ENCODE measurements around the gene DAO.
"Not testable (repeated sequence)": the region's sequence is repeated elsewhere in the genome, so short reads cannot be mapped to it uniquely, and the experiment has no call there.

Gene DAO

DNA sequence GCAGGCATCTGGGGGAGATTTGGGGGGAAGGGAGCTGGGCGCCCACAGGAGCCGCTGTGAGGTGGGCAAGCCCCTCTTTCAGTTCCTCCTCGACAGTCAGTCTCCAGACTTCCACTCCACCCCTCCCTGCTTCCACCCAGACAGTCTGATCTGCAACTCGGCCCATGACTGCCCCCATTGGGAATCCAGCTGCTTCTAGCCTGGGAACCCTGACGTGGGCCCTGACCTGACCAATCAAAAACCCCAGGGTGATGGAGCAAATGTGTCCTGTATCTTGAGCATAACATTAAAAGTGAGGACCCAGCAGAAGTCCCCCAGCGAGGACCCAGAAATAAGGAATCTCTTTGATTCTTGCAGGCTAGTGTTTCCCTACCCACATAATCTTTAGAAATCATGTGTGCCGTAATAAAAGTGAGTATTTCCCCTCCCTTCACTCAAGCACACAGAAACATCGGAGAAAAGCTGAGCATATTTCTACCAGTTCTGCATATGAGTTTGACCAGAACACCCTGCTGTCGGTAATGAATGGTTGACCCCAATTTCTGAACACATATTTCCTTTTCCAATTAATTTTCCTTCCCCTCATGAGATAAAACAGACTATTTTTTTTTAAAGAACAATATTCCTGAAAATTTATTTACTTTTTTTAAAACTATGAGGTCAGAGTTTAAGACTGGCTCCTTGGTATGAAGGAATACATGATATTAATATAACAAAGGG, 28.9 kb upstream of the DAO start:
- DNase-seq (ENCODE audit: low read depth) = no peak

DNA sequence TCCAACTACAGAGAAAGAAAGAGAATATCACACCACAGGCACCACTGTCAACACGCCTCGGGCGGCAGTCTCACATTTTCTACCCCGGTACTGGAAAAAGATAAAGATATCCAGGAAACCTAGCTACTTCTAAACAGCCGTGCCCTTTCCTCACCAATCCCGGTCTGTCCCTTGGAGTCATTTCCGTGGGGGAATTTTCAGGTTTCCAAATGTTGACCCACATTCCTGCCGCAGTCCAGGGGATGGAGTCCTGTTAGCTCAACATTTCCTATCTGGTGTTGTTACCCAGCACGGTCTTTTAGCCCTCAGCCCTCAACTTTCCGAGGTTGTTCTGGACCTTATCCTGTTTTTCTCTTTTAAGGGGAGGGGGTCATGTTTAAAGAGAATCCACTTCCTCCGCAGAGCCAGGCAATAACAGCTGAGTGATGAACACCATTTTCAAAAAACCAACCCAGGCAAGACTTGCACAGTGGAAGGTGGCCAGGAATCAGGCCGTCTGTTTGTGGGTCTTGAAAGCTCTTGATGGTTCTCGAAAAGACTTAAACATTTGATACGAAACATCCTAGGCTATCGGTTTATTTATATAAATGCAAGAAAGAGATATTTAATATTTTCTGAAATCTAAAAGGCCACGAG, 27.1 kb upstream of the DAO start:
- no peak for DNase-seq (ENCODE audit: low read depth)

DNA sequence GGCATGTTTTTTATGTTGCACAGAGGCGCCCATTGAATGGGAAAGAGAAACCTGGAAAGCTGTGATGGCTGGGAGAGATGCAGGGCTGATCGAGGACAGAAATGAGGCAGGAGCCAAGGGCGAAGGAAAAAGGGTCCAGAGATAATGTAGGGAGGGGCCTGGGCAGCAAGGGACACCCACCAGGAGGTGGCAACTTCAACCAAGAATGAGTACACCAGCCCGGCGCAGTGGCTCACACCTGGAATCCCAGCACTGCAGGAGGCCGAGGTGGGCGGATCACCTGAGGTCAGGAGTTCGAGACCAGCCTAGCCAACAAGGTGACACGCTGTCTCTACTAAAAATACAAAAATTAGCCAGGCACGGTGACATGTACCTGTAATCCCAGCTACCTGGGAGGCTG, 26.5 kb upstream of the DAO start:
- no peak for DNase-seq (ENCODE audit: low read depth)

- DNase-seq (ENCODE audit: low read depth) = no peak
These were observed 25.9 kb upstream of the DAO start for GRCh38 chr12:108853981-108854446.

GRCh38 chr12:108854451-108855283, 25.2 kb upstream of the DAO start:
- no peak for DNase-seq (ENCODE audit: low read depth)

- DNase-seq (ENCODE audit: low read depth) = no peak
These were observed 24.4 kb upstream of the DAO start for GRCh38 chr12:108855284-108856169.

DNA sequence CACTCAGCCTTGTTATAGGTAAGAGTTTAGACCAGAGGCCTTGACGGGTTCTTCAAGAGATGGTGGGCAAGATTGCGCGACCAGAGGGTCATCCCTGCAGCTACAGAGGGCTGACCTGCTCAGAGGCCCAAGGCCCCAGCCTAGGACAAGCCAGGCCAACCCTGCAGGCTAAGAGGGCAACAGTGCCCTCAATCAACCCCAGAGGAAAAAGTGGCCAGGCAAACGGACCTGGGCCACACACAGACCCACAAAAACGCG, 23.8 kb upstream of the DAO start:
- DNase-seq (ENCODE audit: low read depth) = no peak

DNA sequence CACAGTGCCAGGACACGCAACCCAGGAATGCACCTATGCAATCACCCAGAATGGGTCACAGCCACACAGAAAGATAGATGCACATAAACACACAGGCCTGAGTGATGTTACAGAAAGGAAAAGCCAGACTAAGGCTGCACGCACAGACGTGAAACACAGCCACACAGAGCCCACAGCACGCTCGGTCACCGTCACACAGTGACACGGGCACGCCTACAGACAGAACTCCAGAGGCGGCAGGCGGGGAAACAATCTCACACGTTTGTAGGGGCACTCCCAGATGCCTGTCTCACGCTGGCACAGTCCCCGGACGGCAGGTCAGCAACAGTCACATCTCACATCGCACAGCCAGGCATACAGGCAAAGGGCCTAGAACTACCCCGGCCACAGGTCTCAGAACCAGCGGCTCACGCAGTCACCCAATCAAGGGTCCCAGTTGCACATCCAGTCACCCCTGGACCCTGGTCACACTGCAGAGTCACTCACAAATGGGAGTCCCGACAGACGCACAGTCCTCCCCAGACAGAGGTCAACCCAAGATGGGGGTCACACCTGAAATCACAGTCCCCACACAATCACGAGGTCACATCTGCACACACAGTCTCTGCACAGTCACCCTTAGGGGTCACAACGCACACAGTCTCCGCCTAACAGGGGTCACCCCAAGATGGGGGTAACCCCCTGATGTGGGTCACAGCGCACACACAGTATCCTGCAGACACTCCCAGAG, 23.3 kb upstream of the DAO start:
- DNase-seq (ENCODE audit: low read depth) = peak; percentile 51

DNA sequence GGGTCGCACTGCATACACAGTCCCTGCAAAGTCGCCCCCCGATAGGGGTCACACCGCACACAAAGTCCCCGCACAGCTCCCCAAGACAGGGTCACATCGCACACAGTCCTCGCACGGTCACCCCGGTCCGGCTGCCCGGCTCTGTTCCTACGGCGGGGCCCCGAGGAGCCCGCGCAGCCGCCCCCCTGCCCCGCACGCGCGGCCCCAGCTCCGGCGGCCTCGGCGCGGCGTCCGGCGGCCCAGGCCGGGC, 22.8 kb upstream of the DAO start:
- no peak for DNase-seq (ENCODE audit: low read depth)

- DNase-seq (ENCODE audit: low read depth) = no peak
These were observed 21.4 kb upstream of the DAO start for GRCh38 chr12:108858311-108859074.

DNA sequence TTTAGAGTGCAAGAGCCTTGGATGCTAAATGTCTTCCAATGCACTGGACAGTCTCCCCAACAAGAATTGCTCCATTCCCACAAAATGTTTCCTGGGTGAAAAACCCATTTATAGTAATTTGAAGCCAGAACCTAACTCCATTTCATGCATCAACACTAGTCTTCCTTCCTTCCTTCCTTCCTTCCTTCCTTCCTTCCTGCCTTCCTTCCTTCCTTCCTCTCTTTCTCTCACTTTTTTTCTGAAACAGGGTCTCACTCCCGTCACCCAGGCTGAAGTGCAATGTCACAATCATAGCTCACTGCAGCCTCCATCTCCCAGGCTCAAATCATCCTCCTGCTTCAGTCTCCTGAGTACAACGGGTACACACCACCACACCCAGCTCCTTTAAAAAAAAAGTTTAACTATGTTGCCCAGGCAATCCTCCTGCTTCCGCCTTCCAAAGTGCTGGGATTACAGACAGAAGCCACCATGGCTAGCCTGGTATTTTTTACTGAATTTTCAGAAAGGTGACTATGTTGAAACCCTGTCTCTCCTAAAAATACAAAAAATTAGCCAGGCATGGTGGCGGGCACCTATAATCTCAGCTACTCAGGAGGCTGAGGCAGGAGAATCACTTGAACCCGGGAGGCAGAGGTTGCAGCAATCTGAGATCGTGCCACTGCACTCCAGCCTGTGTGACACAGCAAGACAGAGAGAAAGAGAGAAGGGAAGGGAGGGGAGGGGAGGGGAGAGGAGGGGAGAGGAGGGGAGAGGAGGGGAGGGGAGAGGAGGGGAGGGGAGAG, 20.6 kb upstream of the DAO start:
- not testable (repeated sequence) for DNase-seq (ENCODE audit: low read depth)

GRCh38 chr12:108859923-108860291, 20.0 kb upstream of the DAO start:
- DNase-seq (ENCODE audit: low read depth) = no peak

DNA sequence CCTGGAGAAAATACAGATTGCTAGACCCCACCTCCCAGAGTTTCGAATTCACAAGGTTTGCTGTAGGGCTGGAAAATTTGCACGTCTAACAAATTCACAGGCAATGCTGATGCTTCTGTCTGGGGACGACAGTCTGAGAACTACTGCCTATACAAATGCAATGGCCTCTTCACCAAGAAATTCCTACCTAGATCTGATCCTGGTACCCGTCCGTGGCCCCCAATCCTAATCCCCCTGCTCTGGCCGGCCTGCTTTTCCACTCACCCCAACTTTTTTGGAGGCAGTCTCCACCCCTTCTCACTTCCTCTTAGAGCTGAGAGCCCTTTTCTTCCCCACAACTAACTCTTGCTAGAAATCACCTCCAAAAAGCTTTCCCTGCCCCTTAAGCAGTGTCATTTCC, 19.4 kb upstream of the DAO start:
- no peak for DNase-seq (ENCODE audit: low read depth)

DNA sequence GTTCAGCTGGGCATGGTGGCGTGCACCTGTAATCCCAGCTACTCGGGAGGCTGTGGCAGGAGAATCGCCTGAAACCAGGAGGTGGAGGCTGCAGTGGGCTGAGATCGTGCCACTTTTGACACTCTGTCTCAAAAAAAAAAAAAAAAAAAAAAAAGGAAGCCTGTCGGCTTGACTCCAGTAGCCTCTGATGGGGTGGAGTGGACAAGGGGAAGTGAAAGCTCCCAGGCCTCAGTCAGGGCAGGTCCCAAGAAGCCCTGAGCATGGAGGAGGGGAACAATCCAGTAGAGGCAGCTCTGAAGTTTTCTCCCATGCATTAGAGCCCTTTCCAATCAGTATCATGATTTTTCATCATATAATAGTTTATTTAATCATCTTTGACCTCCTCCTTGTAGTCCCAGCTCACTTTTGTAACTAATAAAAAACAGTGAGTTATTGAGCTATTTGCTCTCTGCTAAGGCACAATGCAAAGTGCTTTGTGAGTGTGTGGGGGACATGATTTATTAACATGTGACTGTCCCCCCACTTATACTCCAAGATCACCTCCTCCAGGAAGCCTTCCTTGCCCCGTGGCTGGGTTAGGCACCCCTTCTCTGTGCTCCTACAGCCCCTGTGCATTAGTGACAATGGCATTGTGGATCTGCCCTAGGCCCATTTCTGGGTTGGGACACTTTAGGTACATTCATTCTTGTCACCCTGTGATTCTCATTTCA, 17.9 kb upstream of the DAO start:
- DNase-seq (ENCODE audit: low read depth) = no peak

DNA sequence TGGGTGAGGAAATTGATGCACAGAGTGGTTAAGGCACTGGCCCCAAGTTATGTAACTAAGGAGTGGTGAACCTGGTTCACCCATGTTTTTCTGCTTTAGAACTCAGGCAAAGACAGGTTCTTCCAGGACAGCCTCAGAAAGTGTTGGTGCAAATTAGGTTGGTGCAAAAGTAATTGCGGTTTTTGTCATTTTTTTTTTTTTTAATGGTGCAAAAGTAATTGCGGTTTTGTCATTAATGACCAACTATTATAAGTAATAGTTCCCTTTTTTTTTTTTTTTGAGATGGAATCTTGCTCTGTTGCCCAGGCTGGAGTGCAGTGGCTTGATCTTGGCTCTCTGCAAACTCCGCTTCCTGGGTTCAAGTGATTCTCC, 17.3 kb upstream of the DAO start:
- no peak for DNase-seq (ENCODE audit: low read depth)

DNA sequence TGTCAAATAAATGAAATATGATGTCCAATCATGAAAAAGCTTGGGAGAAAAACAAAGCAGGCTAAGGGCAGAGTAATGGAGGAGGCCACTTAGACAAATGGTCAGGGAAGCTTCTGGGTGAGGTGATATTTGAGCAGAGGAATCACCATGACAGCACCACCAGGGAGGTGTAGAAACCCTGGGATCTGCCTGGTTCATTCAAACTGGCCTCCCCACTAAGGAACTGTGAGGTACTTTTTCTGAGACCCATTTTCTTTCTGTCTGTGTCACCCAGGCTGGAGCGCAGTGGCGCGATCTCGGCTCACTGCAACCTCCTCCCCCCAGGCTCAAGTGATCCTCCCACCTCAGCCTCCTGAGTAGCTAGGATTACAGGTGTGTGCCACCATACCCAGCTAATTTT, 14.7 kb upstream of the DAO start:
- DNase-seq (ENCODE audit: low read depth) = no peak

- DNase-seq (ENCODE audit: low read depth) = not testable (repeated sequence)
These were observed 13.8 kb upstream of the DAO start for GRCh38 chr12:108866083-108866482.

GRCh38 chr12:108868781-108869180, 11.1 kb upstream of the DAO start:
- DNase-seq (ENCODE audit: low read depth) = no peak

GRCh38 chr12:108875280-108875679, 4.6 kb upstream of the DAO start:
- DNase-seq (ENCODE audit: low read depth) = no peak
